HG03135 (cell line): ENCODE data around the gene PLSCR2.
"Not testable (repeated sequence)": the region's sequence is repeated elsewhere in the genome, so short reads cannot be mapped to it uniquely, and the experiment has no call there.

Source experiments
- ATAC-seq: cut with Tn5 transposase; IDR thresholded peaks from one replicate; pipeline ENCODE4 v1.9.1; 2021; ENCODE audit warnings: mild to moderate bottlenecking, moderate library complexity; ENCODE audit not compliant: unreplicated experiment

The PLSCR2 gene, protein sequence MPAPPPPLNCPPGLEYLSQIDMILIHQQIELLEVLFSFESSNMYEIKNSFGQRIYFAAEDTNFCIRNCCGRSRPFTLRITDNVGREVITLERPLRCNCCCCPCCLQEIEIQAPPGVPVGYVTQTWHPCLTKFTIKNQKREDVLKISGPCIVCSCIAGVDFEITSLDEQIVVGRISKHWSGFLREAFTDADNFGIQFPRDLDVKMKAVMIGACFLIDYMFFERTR

DNA sequence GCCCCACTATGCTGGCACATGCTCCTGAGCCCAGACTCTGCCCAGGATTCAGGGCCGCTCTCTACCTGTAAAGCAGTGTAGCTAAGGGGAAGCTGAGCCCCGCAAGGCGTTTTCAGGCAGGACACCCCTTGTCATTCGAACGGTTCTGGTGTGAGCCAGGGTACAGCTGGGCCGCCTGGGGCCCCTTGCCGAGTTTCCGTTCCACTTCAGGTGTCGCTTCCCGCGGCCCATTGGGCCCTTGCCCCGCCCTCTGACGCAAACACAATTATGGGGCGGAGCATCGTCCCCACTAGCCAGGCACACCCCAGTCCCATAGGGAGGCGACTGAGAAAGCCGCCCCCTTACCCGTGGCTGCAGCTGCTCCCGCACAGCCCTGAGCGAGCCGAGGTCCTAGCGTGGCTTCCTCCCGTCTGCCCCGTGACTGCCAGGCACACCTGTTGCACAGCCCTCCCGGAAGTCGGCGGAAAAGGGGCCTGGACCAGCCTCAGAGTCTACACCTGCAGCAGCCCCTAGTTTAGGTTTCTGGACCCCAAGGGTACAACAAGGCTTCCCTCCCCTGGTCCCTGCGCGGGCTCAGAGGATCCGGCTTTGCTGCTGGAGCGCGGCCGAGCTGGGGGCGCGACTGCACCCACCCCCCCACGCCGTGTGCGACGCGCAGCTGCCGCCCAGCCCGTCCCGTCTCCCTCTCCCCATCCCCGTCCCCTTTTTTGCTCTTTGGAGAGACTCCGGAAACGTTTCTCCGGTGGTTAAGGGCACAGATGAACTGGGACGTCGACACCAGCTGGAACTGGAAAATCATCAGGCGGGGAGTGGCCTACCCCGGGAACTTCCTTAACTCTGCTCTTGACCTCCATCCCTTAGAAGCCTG lies at the start of gene PLSCR2:
Gene PLSCR2 (minus strand): TSS at position 412 of the 868 bp plus-strand sequence. CDS start 9,657 bp downstream, outside the sequence.
- peak; percentile 97 for ATAC-seq

DNA sequence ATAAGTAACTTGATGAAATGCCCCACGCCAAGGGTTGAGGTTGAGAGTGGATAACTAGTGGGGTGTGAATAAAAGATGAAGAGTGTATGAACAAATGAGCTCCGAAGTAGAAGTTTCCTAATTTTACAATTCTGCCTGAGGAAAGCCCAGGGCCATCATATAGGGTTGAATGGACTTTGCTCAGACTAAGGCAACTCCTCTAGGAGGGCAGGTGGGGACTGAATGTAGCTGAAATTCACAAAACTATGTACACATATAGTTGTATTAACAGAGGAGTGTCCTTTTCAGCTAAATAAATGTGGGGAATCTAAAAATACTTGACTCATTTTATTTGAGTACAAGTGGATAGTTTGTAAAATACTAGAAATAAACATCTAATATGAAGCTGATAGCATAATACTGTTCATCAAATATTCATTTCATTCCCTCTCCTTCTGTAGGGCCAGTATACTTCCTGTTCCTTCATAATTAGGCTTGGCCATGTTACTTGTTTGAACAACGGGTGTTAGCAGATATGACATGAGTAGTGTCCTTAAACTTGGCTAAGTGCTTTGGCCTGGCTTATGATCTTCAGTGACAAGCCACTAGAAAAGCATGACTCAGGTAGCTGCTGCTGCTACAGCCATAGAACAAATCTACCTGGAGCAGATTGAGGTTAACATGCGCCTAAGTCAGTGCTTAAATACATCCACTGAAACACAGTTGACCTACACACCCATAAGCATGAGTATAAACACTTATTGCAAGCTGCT lies 48.5 kb upstream of the PLSCR2 start:
- ATAC-seq, result no peak

DNA sequence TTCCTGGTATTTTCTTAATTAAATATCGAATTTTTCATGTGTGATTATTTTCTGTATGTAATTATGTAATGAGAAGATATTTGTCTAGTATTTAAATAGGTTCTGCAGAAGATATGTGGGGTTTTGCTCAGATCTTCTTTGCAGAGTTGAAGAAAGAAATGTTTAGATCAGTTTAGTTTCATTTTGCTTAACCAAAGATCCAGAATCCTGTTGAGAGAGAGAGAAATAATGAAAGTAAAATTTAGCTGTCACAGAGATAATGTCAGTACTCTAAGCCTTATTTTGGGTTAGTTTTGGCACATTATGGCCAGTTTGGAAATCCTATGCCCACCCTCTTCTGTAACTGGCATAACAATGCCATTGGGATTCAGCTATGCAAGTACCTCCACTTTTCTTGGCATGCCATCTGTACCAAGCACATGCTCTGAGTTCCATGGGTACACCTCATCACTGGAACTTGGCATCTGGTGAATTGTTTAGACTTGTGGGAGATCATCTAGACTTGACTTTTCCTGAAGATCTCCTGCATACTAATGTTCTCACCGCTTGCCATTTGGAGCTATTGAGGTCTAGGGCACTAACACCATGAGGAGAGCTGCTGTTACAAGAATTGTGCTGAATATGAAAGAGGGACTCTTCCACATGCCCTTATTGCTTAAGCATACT lies 44.2 kb upstream of the PLSCR2 start:
- ATAC-seq, result peak; percentile 45

DNA sequence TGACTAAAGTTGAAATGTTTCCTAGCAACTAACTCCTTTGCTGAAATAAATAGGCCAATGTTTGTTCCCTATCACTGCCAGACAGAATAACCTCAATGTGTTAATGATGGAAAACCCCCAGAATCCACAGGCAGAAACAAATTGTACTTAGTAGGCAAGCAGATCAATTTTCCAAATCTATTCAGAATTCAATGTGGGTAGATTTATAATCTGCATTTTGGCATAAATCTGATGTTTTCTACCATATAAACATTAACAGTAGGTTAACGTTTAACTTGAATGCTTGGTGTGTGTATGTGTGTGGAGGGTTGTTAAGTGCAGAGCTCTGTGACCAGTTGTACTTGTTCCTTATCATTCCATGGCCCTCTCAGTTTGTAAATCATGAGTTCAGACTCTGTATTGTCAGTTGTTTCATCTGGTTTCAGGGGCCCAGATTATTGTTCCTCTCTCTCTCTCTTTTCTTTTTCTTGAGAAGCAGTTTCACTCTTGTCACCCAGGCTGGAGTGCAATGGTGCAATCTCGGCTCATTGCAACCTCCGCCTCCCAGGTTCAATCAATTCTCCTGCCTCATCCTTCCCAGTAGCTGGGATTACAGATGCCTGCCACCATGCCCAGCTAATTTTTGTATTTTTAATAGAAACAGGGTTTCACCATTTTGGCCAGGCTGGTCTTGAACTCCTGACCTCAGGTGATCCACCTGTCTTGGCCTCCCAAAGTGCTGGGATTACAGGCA lies 42.2 kb upstream of the PLSCR2 start:
- no peak for ATAC-seq

DNA sequence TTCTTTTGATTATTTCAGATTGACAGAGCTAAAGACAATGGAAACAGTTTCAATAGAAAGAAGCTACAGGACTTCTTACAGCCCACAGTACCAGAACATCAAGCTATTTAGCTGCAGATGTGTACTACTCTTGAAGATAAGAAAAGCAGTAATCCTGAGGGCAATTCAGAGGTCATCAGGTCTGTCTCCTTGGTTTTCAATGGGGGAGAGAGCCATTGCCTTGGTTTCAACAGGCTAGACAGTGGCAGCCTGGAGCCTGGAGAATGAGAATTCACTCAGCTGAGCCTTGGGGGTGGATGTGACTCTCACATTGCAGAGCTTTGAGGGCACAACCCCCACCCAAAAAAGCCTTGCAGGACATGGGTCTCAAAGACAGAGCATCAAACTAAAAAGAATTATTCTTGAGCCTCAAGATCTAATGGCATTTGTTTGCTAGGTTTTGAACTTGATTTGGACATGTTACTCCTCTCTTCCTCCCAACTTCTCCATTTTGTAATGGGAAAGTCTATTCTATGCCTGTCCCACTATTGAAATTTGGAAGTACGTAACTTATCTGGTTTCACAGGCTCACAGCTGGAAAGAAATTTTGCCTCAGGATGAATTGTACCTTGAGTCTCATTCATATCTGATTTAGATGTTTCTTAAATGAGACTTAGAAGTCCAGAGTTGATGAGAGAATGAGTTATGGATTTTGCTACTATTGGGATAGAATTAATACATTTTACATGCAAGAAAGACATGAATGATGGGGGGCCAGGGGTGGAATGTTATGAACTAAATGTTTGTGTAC lies 38.2 kb upstream of the PLSCR2 start:
- no peak for ATAC-seq

DNA sequence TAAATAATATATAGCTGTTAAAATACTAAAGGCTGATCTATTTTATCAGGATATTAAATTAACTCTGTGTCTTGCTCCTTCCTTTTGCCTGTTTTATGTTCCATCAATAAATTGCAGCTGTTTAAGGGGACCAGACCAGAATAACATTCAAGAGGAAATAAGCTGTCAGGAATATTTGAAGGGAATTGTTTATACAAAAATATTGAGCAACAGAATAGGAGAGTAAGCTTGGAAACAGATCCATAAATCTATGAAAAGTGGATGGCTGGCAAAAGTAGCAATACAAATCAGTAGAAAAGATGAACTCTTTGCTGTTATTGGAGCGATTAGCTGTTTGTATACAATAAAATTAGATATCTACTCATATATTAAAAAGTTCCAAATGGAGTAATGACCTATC lies 36.2 kb upstream of the PLSCR2 start:
- ATAC-seq, result no peak

DNA sequence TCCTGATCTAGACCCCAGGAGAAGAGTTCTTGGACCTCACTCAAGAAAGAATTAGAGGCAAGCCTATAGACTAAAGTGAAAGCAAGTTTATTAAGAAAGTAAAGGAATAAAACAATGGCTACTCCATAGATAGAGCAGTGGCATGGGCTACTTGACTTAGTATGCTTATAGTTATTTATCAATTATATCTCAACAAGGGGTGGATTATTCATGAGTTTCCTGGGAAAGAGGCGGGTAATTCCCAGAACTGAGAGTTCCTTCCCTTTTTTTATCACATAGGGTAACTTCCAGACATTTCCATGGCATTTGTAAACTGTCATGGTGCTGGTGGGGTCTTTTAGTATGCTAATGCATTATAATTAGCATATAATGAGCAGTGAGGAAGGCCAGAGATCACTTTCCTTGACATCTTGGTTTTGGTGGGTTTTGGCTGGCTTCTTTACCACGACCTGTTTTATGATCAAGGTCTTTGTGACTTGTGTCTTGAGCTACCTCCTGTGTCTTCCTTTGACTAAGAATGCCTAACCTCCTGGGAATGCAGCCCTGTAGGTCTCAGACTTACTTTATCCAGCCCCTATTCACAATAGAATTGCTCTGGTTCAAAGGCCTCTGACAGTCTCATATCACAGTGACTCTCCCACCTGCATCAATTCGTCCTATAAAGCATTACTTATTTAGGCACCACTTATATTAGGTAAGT lies 35.3 kb upstream of the PLSCR2 start:
- no peak for ATAC-seq

DNA sequence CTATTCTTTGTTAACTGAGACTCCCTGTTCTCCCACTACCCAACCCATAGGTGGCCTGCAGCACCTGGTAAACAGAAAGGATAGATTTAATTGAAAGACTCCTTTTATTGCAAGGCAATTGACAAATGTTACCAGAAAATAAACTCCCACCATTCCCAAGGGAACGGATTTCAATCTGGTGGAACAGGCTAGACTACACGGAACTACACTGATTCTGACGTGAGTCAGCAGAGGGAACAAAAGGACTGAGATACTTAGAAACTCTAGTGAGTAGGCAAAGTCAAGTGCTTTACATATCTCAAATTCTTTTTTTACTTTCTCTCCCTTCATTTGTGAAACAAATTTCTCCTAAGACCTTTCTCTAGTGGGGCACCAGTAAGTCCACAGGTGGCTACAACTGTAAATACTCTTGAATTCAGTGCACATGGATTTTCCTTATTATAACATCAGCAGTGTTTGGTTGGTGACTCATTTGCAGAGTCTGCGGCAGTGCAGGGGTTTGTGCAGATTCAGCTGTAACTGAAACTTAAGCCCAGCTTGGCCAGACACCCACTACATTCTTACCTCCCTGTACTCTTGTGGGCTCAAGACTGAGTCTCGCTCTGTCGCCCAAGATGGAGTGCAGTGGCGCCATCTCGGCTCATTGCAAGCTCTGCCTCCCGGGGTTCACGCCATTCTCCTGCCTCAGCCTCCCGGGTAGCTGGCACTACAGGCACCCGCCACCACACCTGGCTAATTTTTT lies 34.3 kb upstream of the PLSCR2 start:
- peak; percentile 98 for ATAC-seq

DNA sequence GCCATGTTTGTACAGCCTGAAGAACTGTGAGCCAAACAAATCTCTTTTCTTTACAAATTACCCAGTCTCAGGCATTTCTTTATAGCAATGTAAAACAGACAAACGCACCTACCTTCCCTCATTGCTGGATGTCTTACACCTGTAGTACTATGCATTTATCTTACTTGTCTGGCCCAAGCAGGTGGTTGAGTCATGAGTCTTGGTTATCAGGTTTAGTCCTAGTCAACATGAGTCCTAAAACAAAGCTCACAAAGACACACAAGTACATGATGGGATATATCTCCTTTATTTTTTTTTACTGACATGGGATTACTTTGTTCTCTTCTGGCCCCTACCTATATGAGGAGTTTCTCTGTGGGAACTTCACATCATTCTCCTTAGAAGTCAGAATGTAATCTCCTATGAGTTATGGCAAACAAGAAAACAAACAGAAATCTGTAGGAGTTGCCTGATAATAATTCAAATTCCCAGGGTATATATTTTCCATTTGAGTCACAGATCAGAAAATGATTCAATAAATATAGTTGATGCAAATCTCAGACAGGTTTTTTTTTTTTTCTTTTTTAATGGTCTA lies 33.6 kb upstream of the PLSCR2 start:
- ATAC-seq, result no peak

DNA sequence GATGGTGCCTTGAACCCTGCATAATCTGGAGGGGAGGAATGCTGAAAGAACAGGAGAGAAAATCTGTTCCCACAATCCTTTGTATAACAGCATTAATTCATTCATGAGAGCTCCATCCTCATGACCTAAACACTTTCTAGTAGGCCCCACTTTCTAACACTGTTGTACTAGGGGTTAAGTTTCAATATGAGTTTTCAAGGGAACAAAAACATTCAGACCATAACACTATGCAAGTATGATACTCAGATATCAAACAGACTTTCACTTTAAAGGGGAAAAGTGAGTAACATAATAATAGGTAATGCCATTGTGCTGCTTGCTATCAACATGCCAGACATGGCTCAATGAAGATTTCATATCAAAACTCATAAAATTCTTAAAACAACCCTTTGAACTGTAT lies 32.4 kb upstream of the PLSCR2 start:
- peak; percentile 27 for ATAC-seq

DNA sequence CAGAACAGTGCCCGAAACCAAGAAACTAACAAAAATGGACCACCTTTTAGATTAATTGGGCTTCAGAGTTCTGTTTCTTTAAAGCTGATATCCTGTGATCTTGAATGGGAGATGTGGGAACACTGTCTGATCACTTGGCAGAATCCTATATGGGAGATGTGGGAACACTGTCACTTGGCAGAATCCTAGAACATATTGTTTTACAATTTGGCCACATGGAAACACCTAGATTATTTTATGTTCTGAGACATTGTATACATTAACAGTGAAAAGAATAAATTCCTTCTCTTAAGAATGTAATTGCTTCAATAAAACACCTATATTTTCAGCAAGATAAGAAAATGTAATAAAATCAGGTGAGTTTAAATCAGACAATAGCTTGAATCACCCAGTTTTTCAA lies 30.3 kb upstream of the PLSCR2 start:
- no peak for ATAC-seq

DNA sequence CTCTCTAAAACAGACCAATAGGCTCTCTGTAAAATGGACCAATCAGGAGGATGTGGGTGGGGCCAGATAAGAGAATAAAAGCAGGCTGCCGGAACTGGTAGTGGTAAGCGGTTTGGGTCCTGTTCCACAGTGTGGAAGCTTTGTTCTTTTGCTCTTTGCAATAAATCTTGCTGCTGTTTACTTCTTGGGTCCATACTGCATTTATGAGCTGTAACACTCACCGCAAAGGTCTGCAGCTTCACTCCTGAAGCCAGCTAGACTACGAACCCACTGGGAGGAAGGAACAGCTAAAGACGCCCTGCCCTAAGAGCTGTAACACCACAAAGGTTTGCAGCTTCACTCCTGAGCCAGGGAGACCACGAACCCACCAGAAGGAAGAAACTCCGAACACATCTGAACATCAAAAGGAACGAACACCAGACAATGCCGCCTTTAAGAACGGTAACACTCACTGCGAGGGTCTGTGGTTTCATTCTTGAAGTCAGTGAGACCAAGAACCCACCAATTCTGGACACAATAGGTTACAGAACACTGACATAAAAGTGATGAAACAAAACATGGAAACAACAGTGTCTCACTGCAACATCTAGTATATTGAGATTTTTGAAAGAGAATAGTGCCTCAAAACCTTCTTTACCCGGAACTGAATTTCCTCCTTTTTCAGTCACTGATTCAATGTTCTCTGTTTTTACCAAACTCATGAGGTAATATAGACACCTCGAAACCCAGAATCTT lies 28.8 kb upstream of the PLSCR2 start:
- ATAC-seq, result no peak

DNA sequence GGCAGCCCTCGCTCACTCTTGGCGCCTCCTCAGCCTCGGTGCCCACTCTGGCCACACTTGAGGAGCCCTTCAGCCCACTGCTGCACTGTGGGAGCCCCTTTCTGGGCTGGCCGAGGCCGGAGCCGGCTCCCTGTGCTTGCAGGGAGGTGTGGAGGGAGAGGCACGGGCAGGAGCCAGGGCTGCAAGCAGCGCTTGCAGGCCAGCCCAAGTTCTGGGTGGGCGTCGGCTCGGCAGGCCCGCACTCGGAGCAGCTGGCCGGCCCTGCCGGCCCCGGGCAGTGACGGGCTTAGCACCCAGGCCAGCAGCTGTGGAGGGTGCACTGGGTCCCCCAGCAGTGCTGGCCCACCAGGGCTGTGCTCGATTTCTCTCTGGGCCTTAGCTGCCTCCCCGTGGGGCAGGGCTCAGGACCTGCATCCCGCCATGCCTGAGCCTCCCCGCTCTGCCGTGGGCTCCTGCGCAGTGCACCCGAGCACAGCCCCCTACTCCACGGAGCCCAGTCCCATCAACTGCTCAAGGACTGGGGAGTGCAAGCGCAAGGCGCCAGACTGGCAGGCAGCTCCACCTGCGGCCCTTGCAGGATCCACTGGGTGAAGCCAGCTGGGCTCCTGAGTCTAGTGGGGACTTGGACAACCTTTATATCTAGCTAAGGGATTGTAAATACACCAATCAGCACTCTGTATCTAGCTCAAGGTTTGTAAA lies 27.9 kb upstream of the PLSCR2 start:
- not testable (repeated sequence) for ATAC-seq

DNA sequence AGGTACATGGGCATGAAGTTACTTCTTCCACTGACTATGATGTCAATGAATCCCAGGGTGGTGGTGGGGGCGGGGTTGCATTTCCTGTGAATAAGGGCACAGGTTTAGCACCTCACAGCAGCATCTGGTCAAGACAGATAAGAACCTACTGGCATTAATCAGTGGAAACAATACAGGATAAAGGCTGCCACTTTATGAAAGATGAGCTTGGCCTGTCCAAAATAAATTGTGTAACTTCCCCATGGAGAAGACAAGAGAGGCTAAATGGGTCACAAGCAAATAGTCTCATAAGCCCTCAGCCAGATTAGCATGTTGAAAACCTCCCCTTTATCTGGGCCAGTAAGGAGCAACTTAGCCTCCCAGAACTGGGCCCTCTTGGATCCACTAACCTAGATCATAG lies 27.4 kb upstream of the PLSCR2 start:
- no peak for ATAC-seq

DNA sequence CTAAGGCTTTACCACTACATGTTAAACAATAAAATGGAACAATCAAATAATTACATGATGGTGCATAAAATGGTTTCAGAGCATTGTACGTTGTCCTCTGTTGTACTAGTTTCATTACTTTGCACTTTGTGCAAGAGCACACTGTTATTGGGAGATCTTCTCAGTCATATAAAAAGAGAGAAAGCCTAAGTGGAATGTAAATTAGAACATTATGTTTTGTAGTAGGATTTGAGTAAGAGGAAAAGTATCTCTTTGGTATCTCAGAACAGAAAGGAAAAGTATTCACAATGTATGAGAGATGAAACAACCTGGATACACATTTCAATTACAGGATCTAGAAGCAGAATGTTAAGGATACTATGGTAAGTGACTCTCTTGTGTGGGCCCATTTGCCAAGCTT lies 26.9 kb upstream of the PLSCR2 start:
- no peak for ATAC-seq

DNA sequence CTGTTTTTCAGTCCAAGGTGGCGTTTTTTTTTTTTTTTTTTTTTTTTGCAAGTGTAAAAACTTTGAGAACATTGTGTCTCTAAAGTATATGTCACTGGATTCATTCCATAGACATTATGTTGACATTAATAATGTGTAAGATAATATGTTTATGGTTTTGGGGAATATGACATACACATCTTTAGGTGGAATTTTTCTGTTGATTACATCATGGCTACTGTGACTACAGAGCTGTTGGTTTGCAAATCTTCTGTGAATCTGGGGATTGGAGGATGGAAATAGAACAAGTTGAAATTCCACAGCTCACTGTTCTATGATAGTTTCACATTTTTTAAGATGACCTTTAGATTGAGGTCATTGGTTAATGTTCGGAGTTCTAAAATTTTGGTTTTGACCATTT lies 24.4 kb upstream of the PLSCR2 start:
- ATAC-seq, result no peak

DNA sequence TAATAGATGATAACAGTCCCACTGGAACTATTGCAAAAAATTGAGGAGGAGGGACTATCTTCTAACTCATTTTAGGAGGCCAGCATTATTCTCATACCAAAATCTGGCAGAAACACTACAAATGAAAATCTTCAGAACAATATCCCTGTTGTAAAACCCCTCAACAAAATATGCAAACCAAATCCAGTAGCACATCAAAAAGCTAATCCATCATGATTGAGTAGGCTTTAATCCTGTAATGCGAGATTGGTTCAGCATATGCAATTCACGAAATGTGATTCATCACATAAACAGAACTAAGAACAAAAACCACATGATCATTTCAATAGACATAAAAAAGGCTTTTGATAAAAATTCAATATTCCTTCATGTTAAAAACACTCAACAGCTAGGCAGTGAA lies 23.9 kb upstream of the PLSCR2 start:
- ATAC-seq, result no peak
